HCT116 (cell line): Measurements from ENCODE around the gene ARL2. TPM values are rescaled to one million over a fixed set of nuclear protein-coding genes. Genes with fewer than 3 reads are reported as not detected.
A peak's percentile ranks its signal among the peaks of the same experiment; 100 is the strongest.

Experiments
- ATAC-seq: fragments of 200-7000 bp; cut with Tn5 transposase; 2 replicates; pipeline ENCODE4 v1.9.1; 2020; ENCODE audit warnings: mild to moderate bottlenecking, moderate library complexity
- BruUV-seq: library from RNA; stranded (reverse); fragments of 400-500 nt; replicated peaks from 2 replicates; lab custom pipeline; 2021; lab: Mats Ljungman, UMichigan
- CTCF ChIA-PET: fragments of 300-600 bp; sonication (Branson Sonifier 250); formaldehyde crosslinking; loops from one replicate; lab custom pipeline; 2021; ENCODE audit warnings: antibody characterized with exemption; lab: Charles Lee
- POLR2A ChIA-PET: fragments of 300-600, 350-600 bp; sonication (Branson Sonifier 250); formaldehyde crosslinking; loops from one replicate; lab custom pipeline; 2021; ENCODE audit warnings: antibody characterized with exemption; lab: Charles Lee
- RAD21 ChIA-PET, 2 experiments: fragments of 300-600 bp; sonication (Branson Sonifier 250); formaldehyde crosslinking; loops; one replicate each; lab custom pipeline; 2023; ENCODE audit warnings: low total read pairs in 2 of 2; ENCODE audit not compliant: uncharacterized antibody in 2 of 2, unreplicated experiment in 2 of 2, low non-redundant PET in 1 of 2; lab: Charles Lee
- DNase-seq: peaks from one replicate; pipeline ENCODE4 v3.0.0-alpha.2; 2010; ENCODE audit warnings: low read depth, low spot score
- H2AFZ ChIP-seq: fragments of 200-600 bp; shearing (Covaris generic), sonication (generic); 2 replicates; pipeline ENCODE4 v1.6.1; 2017; ENCODE audit warnings: low read depth, mixed run types, mixed read lengths, antibody characterized with exemption, low read length; ENCODE audit not compliant: poor library complexity, severe bottlenecking
- H3K27ac ChIP-seq: 2 replicates; pipeline ENCODE4 v1.5.1; 2012; ENCODE audit warnings: low read depth, low read length
- H3K27me3 ChIP-seq: fragments of 200-600 bp; sonication (generic); 2 replicates; pipeline ENCODE4 v1.6.1; 2016; ENCODE audit warnings: mixed run types, low read length, mixed read lengths; ENCODE audit not compliant: insufficient read depth
- H3K36me3 ChIP-seq, 2 experiments: fragments of 200-500 bp in 1 of 2; fragments of 200-600 bp in 1 of 2; sonication (Bioruptor generic) in 1 of 2; sonication (generic) in 1 of 2; 2 replicates each; pipeline versions ENCODE4 v1.5.1 to v1.6.1; 2014 to 2016; ENCODE audit warnings: low read length in 2 of 2, inconsistent platforms in 1 of 2, mixed read lengths in 1 of 2, mixed run types in 1 of 2; ENCODE audit not compliant: insufficient read depth in 2 of 2, control insufficient read depth in 1 of 2
- H3K4me1 ChIP-seq, 2 experiments: fragments of 200-600 bp in 1 of 2; sonication (generic) in 1 of 2; 2 replicates each; pipeline versions ENCODE4 v1.5.1 to v1.6.1; 2012 to 2017; ENCODE audit warnings: low read length in 2 of 2, inconsistent platforms in 1 of 2, mild to moderate bottlenecking in 1 of 2, mixed read lengths in 1 of 2, mixed run types in 1 of 2, moderate library complexity in 1 of 2; ENCODE audit not compliant: insufficient read depth in 2 of 2, control insufficient read depth in 1 of 2
- H3K4me2 ChIP-seq: fragments of 200-600 bp; sonication (generic); 2 replicates; pipeline ENCODE4 v1.6.1; 2017; ENCODE audit warnings: mixed run types, low read length, mixed read lengths
- H3K4me3 ChIP-seq, 2 experiments: fragments of 200-600 bp in 1 of 2; sonication (generic) in 1 of 2; replicated peaks in 1 of 2; 2 replicates each; pipeline ENCODE4 v1.5.1; 2011 to 2016; ENCODE audit warnings: low read length in 2 of 2, control low read depth in 1 of 2, low read depth in 1 of 2, mild to moderate bottlenecking in 1 of 2, mixed read lengths in 1 of 2, mixed run types in 1 of 2
- H3K79me2 ChIP-seq: fragments of 200-600 bp; sonication (generic); 2 replicates; pipeline ENCODE4 v1.6.1; 2017; ENCODE audit warnings: mild to moderate bottlenecking, mixed run types, low read length, moderate library complexity, mixed read lengths; ENCODE audit not compliant: insufficient read depth
- H3K9ac ChIP-seq: fragments of 200-600 bp; sonication (generic); 2 replicates; pipeline ENCODE4 v1.6.1; 2016; ENCODE audit warnings: low read length, mixed read lengths
- H3K9me2 ChIP-seq: fragments of 200-600 bp; sonication (generic), shearing (Covaris generic); 2 replicates; pipeline ENCODE4 v1.6.1; 2017; ENCODE audit warnings: mixed run types, mild to moderate bottlenecking, moderate library complexity; ENCODE audit not compliant: insufficient read depth
- H3K9me3 ChIP-seq, 2 experiments: fragments of 200-500 bp in 1 of 2; fragments of 200-600 bp in 1 of 2; sonication (Bioruptor generic) in 1 of 2; sonication (generic) in 1 of 2; 2 replicates each; pipeline ENCODE4 v1.6.1; 2014 to 2017; ENCODE audit warnings: low read length in 2 of 2, mixed read lengths in 2 of 2, inconsistent platforms in 1 of 2, low read depth in 1 of 2, mild to moderate bottlenecking in 1 of 2, mixed run types in 1 of 2, moderate library complexity in 1 of 2; ENCODE audit not compliant: control insufficient read depth in 1 of 2, insufficient read depth in 1 of 2
- H4K20me1 ChIP-seq: fragments of 200-600 bp; sonication (generic), shearing (Covaris generic); 2 replicates; pipeline ENCODE4 v1.6.1; 2017; ENCODE audit warnings: mixed run types, mild to moderate bottlenecking, moderate library complexity; ENCODE audit not compliant: insufficient read depth
- CBX3 ChIP-seq: IDR thresholded peaks from 2 replicates; pipeline ENCODE4 v1.6.1; 2012; ENCODE audit warnings: low read depth
- CEBPB ChIP-seq: IDR thresholded peaks from 2 replicates; pipeline ENCODE4 v1.6.1; 2012; ENCODE audit warnings: low read depth
- EZH2 ChIP-seq: fragments of 200-600 bp; sonication (generic); IDR thresholded peaks from 2 replicates; pipeline ENCODE4 v1.6.1; 2017; ENCODE audit warnings: antibody characterized with exemption, mixed run types
- FOSL1 ChIP-seq: IDR thresholded peaks from 2 replicates; pipeline ENCODE4 v1.6.1; 2012; ENCODE audit warnings: low read depth
- POLR2A ChIP-seq: IDR thresholded peaks from 2 replicates; pipeline ENCODE4 v1.7.0; 2011; ENCODE audit warnings: borderline replicate concordance; ENCODE audit not compliant: insufficient read depth, insufficient read length; ENCODE audit errors: extremely low read depth
- POLR2AphosphoS5 ChIP-seq: IDR thresholded peaks from 2 replicates; pipeline ENCODE4 v1.6.1; 2011; ENCODE audit warnings: mild to moderate bottlenecking, low read depth, low read length, moderate library complexity
- SIN3A ChIP-seq: IDR thresholded peaks from 2 replicates; pipeline ENCODE4 v1.6.1; 2012; ENCODE audit warnings: low read depth
- SRF ChIP-seq: IDR thresholded peaks from 2 replicates; pipeline ENCODE4 v1.6.1; 2012; ENCODE audit warnings: low read depth
- ZNF274 ChIP-seq: fragments of 200-500 bp; sonication (Bioruptor generic); IDR thresholded peaks from 2 replicates; pipeline ENCODE4 v1.6.1; 2014; ENCODE audit warnings: mild to moderate bottlenecking, low read depth, low read length, inconsistent platforms
- intact Hi-C: fragments of 100-400 bp; cut with micrococcal nuclease; formaldehyde crosslinking; loops from 2 replicates; pipeline ENCODE4 v1.10.0; 2022
- total RNA-seq: library from RNA; stranded (reverse); gene quantifications from one replicate; pipeline ENCODE4 v1.2.1, GENCODE V29; 2021; ENCODE audit not compliant: unreplicated experiment
- TF ChIP-seq, protein P1 (sequence below), 3 experiments: fragments of 200-600 bp in 1 of 3; sonication (generic) in 1 of 3; IDR thresholded peaks in 2 of 3; conservative IDR thresholded peaks in 1 of 3; 2 replicates each; pipeline ENCODE4 v1.5.1; 2012 to 2017; ENCODE audit warnings: low read depth in 2 of 3, low read length in 2 of 3, antibody characterized with exemption in 1 of 3, borderline replicate concordance in 1 of 3, control low read depth in 1 of 3, mild to moderate bottlenecking in 1 of 3, mixed read lengths in 1 of 3, mixed run types in 1 of 3, moderate library complexity in 1 of 3; ENCODE audit not compliant: insufficient read depth in 1 of 3
- TF ChIP-seq, protein P2 (sequence below): IDR thresholded peaks from 2 replicates; pipeline ENCODE4 v1.6.1; 2012

ARL2 gene
- total RNA-seq, 1 experiment from 2014 or later = 68.7 TPM

DNA sequence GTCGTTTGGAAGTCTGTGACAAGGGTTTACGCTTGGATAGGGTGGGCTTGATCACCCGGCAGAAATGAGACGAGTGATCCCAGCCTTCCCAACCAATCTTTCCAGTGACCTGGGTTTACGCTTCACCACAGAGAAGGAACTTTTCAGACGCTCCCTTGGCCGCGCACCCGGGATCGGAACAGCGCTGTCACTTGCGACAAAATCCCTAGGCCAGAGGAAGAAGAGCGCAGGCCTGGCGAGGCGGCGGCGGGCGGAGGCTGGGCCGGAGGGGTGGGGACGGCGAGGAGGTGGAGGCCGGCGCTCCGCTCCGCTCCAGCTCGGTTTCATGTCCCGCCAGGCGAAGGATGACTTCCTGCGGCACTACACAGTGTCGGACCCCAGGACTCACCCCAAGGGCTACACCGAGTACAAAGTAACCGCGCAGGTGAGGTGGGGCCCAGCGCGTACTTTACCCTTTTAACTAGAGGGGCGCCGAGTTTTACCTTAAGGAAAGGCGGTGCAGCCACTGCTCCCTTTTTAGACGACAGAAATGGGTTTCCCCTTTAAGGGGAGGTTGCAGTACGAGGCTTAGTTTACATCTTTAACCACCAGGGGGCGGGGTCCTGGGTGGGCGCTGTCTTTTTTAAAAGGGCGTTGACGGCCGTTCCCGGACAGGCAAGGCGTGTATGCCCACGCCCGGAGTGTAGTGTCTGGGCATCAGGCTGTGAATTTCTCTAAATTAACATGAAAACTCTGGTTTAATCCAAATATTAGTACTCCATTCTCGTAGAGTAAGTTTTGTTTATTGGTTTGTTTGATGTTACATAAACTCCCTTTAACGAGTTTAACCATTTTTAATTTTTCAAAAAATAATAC is 13.5 kb downstream of the ARL2 start, which contains the start of gene SNX15 (continued):
- TF ChIP-seq, protein P1, sequence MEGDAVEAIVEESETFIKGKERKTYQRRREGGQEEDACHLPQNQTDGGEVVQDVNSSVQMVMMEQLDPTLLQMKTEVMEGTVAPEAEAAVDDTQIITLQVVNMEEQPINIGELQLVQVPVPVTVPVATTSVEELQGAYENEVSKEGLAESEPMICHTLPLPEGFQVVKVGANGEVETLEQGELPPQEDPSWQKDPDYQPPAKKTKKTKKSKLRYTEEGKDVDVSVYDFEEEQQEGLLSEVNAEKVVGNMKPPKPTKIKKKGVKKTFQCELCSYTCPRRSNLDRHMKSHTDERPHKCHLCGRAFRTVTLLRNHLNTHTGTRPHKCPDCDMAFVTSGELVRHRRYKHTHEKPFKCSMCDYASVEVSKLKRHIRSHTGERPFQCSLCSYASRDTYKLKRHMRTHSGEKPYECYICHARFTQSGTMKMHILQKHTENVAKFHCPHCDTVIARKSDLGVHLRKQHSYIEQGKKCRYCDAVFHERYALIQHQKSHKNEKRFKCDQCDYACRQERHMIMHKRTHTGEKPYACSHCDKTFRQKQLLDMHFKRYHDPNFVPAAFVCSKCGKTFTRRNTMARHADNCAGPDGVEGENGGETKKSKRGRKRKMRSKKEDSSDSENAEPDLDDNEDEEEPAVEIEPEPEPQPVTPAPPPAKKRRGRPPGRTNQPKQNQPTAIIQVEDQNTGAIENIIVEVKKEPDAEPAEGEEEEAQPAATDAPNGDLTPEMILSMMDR (IDR thresholded peaks at IDR 0.05 in 2 of 3, conservative IDR thresholded peaks at IDR 0.05 in 1 of 3; ENCODE audit: borderline replicate concordance in 1 of 3, insufficient read depth in 1 of 3, low read depth in 2 of 3, low read length in 2 of 3) = peak; percentile 12 to 61 (median 42); a peak in 4 of 6 replicates
- TF ChIP-seq EZH2 (no peak), SRF (peak; percentile 61), POLR2A (peak; percentile 49), CEBPB (no peak)

GRCh38 chr11:65032216-65032615 is 18.3 kb downstream of the ARL2 start:
- TF ChIP-seq POLR2AphosphoS5 = no peak
- no peak for TF ChIP-seq SIN3A
- no peak for TF ChIP-seq ZNF274
- no peak for TF ChIP-seq FOSL1
- TF ChIP-seq POLR2A = no peak
- TF ChIP-seq, protein P2, sequence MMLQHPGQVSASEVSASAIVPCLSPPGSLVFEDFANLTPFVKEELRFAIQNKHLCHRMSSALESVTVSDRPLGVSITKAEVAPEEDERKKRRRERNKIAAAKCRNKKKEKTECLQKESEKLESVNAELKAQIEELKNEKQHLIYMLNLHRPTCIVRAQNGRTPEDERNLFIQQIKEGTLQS = no peak
- TF ChIP-seq, protein P1 (IDR thresholded peaks at IDR 0.05 in 2 of 3, conservative IDR thresholded peaks at IDR 0.05 in 1 of 3; ENCODE audit: borderline replicate concordance in 1 of 3, insufficient read depth in 1 of 3, low read depth in 2 of 3, low read length in 2 of 3) = 0 out of 6 replicates have a peak, but pooled peaks of 1 of the 3 experiments have one; percentile 1
- no peak for TF ChIP-seq CBX3
- TF ChIP-seq, all 23 proteins: peak for 1
- Histone ChIP-seq H3K9ac (no peak overlapping the region), H3K4me2 (no peak overlapping the region), H3K27me3 (no peaks in the 10 kb centered on the region), H3K27ac (no peak overlapping the region), H2AFZ (no peak overlapping the region), H3K79me2 (no peaks in the 10 kb centered on the region), H4K20me1 (no peaks in the 10 kb centered on the region), H3K4me1 (peaks cover 12 to 16% of the 10 kb centered on the region in 2 experiments; a peak in 3 of 4 replicates), H3K9me3 (no peaks in the 10 kb centered on the region), H3K36me3 (no peaks in the 10 kb centered on the region), H3K4me3 (no peak overlapping the region), H3K9me2 (no peaks in the 10 kb centered on the region)
- intact Hi-C loops = no loop called here
- ChIA-PET RAD21 (no interaction called here), CTCF (no interaction called here), POLR2A (no interaction called here)
- ATAC-seq (no peak), DNase-seq (no peak)
- no TSS peak for BruUV-seq
